ENCODE measurements around the gene PPP1CA.

GRCh38 chr11:67391304-67392182 is 10.1 kb downstream of the PPP1CA start, which contains the start of gene RAD9A:
- TF ChIP-seq CTCF (optimal IDR thresholded peaks at IDR 0.05 in 1 of 3, IDR thresholded peaks at IDR 0.05 in 1 of 3, conservative IDR thresholded peaks at IDR 0.05 in 1 of 3; ENCODE audit: extremely low read depth in 1 of 3, insufficient read depth in 2 of 3, low read length in 3 of 3) (no peak), EZH2 (IDR thresholded peaks at IDR 0.05; ENCODE audit: low read length) (no peak)

All from keratinocyte (primary cell).